Astrocyte (in vitro differentiated cells and primary cell): Measurements from ENCODE around the gene FBN1. TPM values are rescaled to one million over a fixed set of nuclear protein-coding genes. Genes with fewer than 3 reads are reported as not detected.

Experiments
- DNase-seq: peaks from one replicate; pipeline ENCODE4 v3.0.0-alpha.2; 2010; ENCODE audit warnings: low read depth
- FAIRE-seq: peaks from 2 replicates; lab custom pipeline; 2011; peaks lifted over from hg19 to GRCh38; lab: Jason Lieb, UNC
- H2AFZ ChIP-seq: 2 replicates; pipeline ENCODE4 v1.6.0; 2012; ENCODE audit warnings: low read depth, low read length, inconsistent platforms
- H3K27ac ChIP-seq: 2 replicates; pipeline ENCODE4 v1.5.1; 2011; ENCODE audit warnings: low read depth, low read length, inconsistent platforms
- H3K27me3 ChIP-seq: 2 replicates; pipeline ENCODE4 v1.6.0; 2011; ENCODE audit warnings: low read length, inconsistent platforms; ENCODE audit not compliant: insufficient read depth
- H3K36me3 ChIP-seq: 2 replicates; pipeline ENCODE4 v1.5.1; 2011; ENCODE audit warnings: low read length, inconsistent platforms; ENCODE audit not compliant: insufficient read depth
- H3K4me1 ChIP-seq: 2 replicates; pipeline ENCODE4 v1.5.1; 2011; ENCODE audit warnings: low read length, inconsistent platforms; ENCODE audit not compliant: insufficient read depth
- H3K4me2 ChIP-seq: 2 replicates; pipeline ENCODE4 v1.6.0; 2012; ENCODE audit warnings: low read length, inconsistent platforms
- H3K4me3 ChIP-seq: 2 replicates; pipeline ENCODE4 v1.5.1; 2011; ENCODE audit warnings: low read depth, mild to moderate bottlenecking, low read length, inconsistent platforms; ENCODE audit not compliant: insufficient read depth
- H3K79me2 ChIP-seq: 2 replicates; pipeline ENCODE4 v1.6.0; 2012; ENCODE audit warnings: mild to moderate bottlenecking, low read length, inconsistent platforms; ENCODE audit not compliant: insufficient read depth
- H3K9ac ChIP-seq: 2 replicates; pipeline ENCODE4 v1.6.0; 2012; ENCODE audit warnings: mild to moderate bottlenecking, low read length, inconsistent platforms
- H3K9me3 ChIP-seq: 2 replicates; pipeline ENCODE4 v1.5.1; 2012; ENCODE audit warnings: low read depth, mild to moderate bottlenecking, low read length, inconsistent platforms; ENCODE audit not compliant: insufficient read depth
- H4K20me1 ChIP-seq: 2 replicates; pipeline ENCODE4 v1.6.0; 2012; ENCODE audit warnings: low read length, inconsistent platforms; ENCODE audit not compliant: insufficient read depth
- H3K27ac Mint-ChIP-seq: one replicate; pipeline ENCODE4 v1.8.0; 2021; ENCODE audit warnings: mild to moderate bottlenecking, mixed read lengths; ENCODE audit not compliant: unreplicated experiment
- H3K27me3 Mint-ChIP-seq: one replicate; pipeline ENCODE4 v1.8.0; 2021; ENCODE audit warnings: low read depth, mixed read lengths; ENCODE audit not compliant: unreplicated experiment
- H3K36me3 Mint-ChIP-seq: one replicate; pipeline ENCODE4 v1.8.0; 2021; ENCODE audit warnings: low read depth, mixed read lengths; ENCODE audit not compliant: unreplicated experiment
- H3K4me1 Mint-ChIP-seq: one replicate; pipeline ENCODE4 v1.8.0; 2021; ENCODE audit warnings: low read depth, mixed read lengths; ENCODE audit not compliant: unreplicated experiment
- H3K4me3 Mint-ChIP-seq: one replicate; pipeline ENCODE4 v1.8.0; 2021; ENCODE audit warnings: mild to moderate bottlenecking, moderate library complexity, mixed read lengths; ENCODE audit not compliant: unreplicated experiment
- H3K9me3 Mint-ChIP-seq: one replicate; pipeline ENCODE4 v1.8.0; 2021; ENCODE audit warnings: mild to moderate bottlenecking, mixed read lengths; ENCODE audit not compliant: unreplicated experiment
- EZH2 ChIP-seq: IDR thresholded peaks from 2 replicates; pipeline ENCODE4 v1.6.1; 2012; ENCODE audit warnings: mild to moderate bottlenecking, low read length, inconsistent platforms; ENCODE audit not compliant: insufficient read depth
- total RNA-seq: library from RNA; stranded (reverse); gene quantifications from 2 replicates; pipeline ENCODE4 v1.2.1, GENCODE V29; 2021
- TF ChIP-seq, protein P1 (sequence below): IDR thresholded peaks from 2 replicates; pipeline ENCODE4 v1.5.1; 2011; ENCODE audit warnings: low read depth, mild to moderate bottlenecking, inconsistent platforms, low read length, moderate library complexity; ENCODE audit not compliant: insufficient read depth

FBN1 gene
- total RNA-seq, 1 donor from 2014 or later = 210 TPM

GRCh38 chr15:48395521-48396011, 249.9 kb downstream of the FBN1 start:
- FAIRE-seq = peak; percentile 62
- peak overlapping the region; percentile 41 for H3K4me2 ChIP-seq
- H3K4me1 Mint-ChIP-seq = peaks cover 22% of the 10 kb centered on the region

GRCh38 chr15:48394970-48395369, 250.5 kb downstream of the FBN1 start:
- FAIRE-seq = no peak
- no peaks in the 10 kb centered on the region for H4K20me1 ChIP-seq
- H2AFZ ChIP-seq = no peak overlapping the region
- H3K27me3 Mint-ChIP-seq = no peaks in the 10 kb centered on the region
- no peaks in the 10 kb centered on the region for H3K36me3 ChIP-seq
- H3K27ac Mint-ChIP-seq = no peak overlapping the region
- H3K4me1 ChIP-seq = peaks cover 22% of the 10 kb centered on the region
- peak overlapping the region; percentile 41 for H3K4me2 ChIP-seq
- H3K9me3 ChIP-seq = no peaks in the 10 kb centered on the region
- DNase-seq = no peak
- H3K9me3 Mint-ChIP-seq = peaks cover 3% of the 10 kb centered on the region
- H3K27me3 ChIP-seq = no peaks in the 10 kb centered on the region
- H3K27ac ChIP-seq = peak overlapping the region; percentile 5
- no peaks in the 10 kb centered on the region for H3K79me2 ChIP-seq
- no peaks in the 10 kb centered on the region for H3K36me3 Mint-ChIP-seq
- H3K9ac ChIP-seq = no peak overlapping the region
- H3K4me1 Mint-ChIP-seq = peaks cover 19% of the 10 kb centered on the region
- H3K4me3 Mint-ChIP-seq = no peak overlapping the region
- no peak overlapping the region for H3K4me3 ChIP-seq
- TF ChIP-seq, protein P1, sequence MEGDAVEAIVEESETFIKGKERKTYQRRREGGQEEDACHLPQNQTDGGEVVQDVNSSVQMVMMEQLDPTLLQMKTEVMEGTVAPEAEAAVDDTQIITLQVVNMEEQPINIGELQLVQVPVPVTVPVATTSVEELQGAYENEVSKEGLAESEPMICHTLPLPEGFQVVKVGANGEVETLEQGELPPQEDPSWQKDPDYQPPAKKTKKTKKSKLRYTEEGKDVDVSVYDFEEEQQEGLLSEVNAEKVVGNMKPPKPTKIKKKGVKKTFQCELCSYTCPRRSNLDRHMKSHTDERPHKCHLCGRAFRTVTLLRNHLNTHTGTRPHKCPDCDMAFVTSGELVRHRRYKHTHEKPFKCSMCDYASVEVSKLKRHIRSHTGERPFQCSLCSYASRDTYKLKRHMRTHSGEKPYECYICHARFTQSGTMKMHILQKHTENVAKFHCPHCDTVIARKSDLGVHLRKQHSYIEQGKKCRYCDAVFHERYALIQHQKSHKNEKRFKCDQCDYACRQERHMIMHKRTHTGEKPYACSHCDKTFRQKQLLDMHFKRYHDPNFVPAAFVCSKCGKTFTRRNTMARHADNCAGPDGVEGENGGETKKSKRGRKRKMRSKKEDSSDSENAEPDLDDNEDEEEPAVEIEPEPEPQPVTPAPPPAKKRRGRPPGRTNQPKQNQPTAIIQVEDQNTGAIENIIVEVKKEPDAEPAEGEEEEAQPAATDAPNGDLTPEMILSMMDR = no peak
- no peak for TF ChIP-seq EZH2

More at GRCh38 chr15:48395521-48396011, 249.9 kb downstream of the FBN1 start:
- Histone ChIP-seq H3K9ac (peak overlapping the region; percentile 30), H3K27ac (peak overlapping the region; percentile 53), H3K79me2 (no peaks in the 10 kb centered on the region), H4K20me1 (no peaks in the 10 kb centered on the region), H3K36me3 (no peaks in the 10 kb centered on the region), H3K9me3 (no peaks in the 10 kb centered on the region), H3K4me3 (no peak overlapping the region), H2AFZ (no peak overlapping the region), H3K27me3 (no peaks in the 10 kb centered on the region), H3K4me1 (peaks cover 22% of the 10 kb centered on the region)
- DNase-seq = peak; percentile 94
- no peaks in the 10 kb centered on the region for H3K27me3 Mint-ChIP-seq
- no peak overlapping the region for H3K4me3 Mint-ChIP-seq
- no peak overlapping the region for H3K27ac Mint-ChIP-seq
- H3K36me3 Mint-ChIP-seq = no peaks in the 10 kb centered on the region
- H3K9me3 Mint-ChIP-seq = peaks cover 3% of the 10 kb centered on the region
- TF ChIP-seq EZH2 = no peak
- TF ChIP-seq, protein P1 = no peak

- no peak overlapping the region for H3K4me3 Mint-ChIP-seq
- no peak for TF ChIP-seq EZH2
- TF ChIP-seq, protein P1 = no peak
- peaks cover 3% of the 10 kb centered on the region for H3K9me3 Mint-ChIP-seq
- Histone ChIP-seq H3K9me3 (no peaks in the 10 kb centered on the region), H3K27ac (no peak overlapping the region), H3K79me2 (no peaks in the 10 kb centered on the region), H3K4me3 (no peak overlapping the region), H4K20me1 (no peaks in the 10 kb centered on the region), H3K4me1 (peaks cover 32% of the 10 kb centered on the region), H3K9ac (no peak overlapping the region), H3K27me3 (no peaks in the 10 kb centered on the region), H2AFZ (no peak overlapping the region), H3K36me3 (no peaks in the 10 kb centered on the region), H3K4me2 (no peak overlapping the region)
- DNase-seq (peak; percentile 80), FAIRE-seq (no peak)
- H3K36me3 Mint-ChIP-seq = no peaks in the 10 kb centered on the region
- no peaks in the 10 kb centered on the region for H3K27me3 Mint-ChIP-seq
- H3K4me1 Mint-ChIP-seq = peaks cover 29% of the 10 kb centered on the region
- H3K27ac Mint-ChIP-seq = no peak overlapping the region
Observed at GRCh38 chr15:48393645-48394506, 251.6 kb downstream of the FBN1 start.
